HFFc6 (cell line): ENCODE measurements around the gene MKRN2. TPM values are rescaled to one million over a fixed set of nuclear protein-coding genes. Genes with fewer than 3 reads are reported as not detected.

Experiments used
- DNase-seq: peaks from one replicate; pipeline ENCODE4 v3.0.0-alpha.2; 2018
- H3K27ac Mint-ChIP-seq: 2 replicates; pipeline ENCODE4 v1.8.0; 2020; ENCODE audit warnings: mild to moderate bottlenecking, mixed read lengths
- H3K27me3 Mint-ChIP-seq: 2 replicates; pipeline ENCODE4 v1.8.0; 2021; ENCODE audit warnings: mild to moderate bottlenecking, moderate library complexity, mixed read lengths; ENCODE audit not compliant: insufficient read depth
- H3K36me3 Mint-ChIP-seq: 2 replicates; pipeline ENCODE4 v1.8.0; 2021; ENCODE audit warnings: low read depth, mixed read lengths
- H3K4me1 Mint-ChIP-seq: 2 replicates; pipeline ENCODE4 v1.8.0; 2020; ENCODE audit warnings: low read depth, mixed read lengths
- H3K4me3 Mint-ChIP-seq: 2 replicates; pipeline ENCODE4 v1.8.0; 2020; ENCODE audit warnings: mild to moderate bottlenecking, moderate library complexity, mixed read lengths
- H3K9me3 Mint-ChIP-seq: 2 replicates; pipeline ENCODE4 v1.8.0; 2020; ENCODE audit warnings: mild to moderate bottlenecking, mixed read lengths
- total RNA-seq, 6 experiments: library from RNA; stranded (reverse); fragmentation: NEBNext Ultra II Directional; extraction: Animal tissue kit (Norgen Biotek cat#: 25700); gene quantifications; 2 replicates in 1 of 6; 3 replicates in 5 of 6; pipeline ENCODE4 v1.2.3, GENCODE V29; 2021
- TF ChIP-seq, protein P1 (sequence below): fragments of 200-600 bp; sonication (generic); IDR thresholded peaks from 2 replicates; pipeline ENCODE4 v1.5.0; 2021; ENCODE audit warnings: antibody characterized with exemption, mild to moderate bottlenecking

The MKRN2 gene
- total RNA-seq, 6 experiments from 2014 or later = 31.0 to 35.8 (median 34.8) TPM

DNA sequence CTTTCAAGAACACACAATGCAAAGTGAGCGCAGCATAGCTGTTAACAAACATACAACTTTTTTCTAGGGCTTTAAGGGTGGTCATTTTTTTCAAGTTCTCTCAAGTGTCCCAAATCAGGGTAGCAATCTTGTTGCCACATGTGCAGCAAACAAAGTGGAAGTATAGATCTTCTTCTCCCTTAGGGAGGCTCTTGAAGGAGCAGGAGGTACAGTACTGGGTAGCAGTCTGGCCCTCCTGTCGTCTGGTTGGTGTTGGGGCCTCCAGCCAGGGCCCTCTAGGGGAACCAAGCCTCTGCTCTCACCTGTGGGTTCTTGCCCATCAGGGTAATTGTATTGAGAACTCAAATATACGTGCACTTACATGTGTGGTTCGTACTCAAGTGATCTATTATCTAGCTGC, 25.8 kb downstream of the MKRN2 start:
- Mint-ChIP-seq H3K9me3 (no peaks in the 10 kb centered on the region), H3K4me1 (peaks cover 37% of the 10 kb centered on the region), H3K4me3 (no peak overlapping the region), H3K27me3 (peaks cover 2% of the 10 kb centered on the region), H3K36me3 (peaks cover 57% of the 10 kb centered on the region), H3K27ac (no peak overlapping the region)
- DNase-seq = no peak
- TF ChIP-seq, protein P1, sequence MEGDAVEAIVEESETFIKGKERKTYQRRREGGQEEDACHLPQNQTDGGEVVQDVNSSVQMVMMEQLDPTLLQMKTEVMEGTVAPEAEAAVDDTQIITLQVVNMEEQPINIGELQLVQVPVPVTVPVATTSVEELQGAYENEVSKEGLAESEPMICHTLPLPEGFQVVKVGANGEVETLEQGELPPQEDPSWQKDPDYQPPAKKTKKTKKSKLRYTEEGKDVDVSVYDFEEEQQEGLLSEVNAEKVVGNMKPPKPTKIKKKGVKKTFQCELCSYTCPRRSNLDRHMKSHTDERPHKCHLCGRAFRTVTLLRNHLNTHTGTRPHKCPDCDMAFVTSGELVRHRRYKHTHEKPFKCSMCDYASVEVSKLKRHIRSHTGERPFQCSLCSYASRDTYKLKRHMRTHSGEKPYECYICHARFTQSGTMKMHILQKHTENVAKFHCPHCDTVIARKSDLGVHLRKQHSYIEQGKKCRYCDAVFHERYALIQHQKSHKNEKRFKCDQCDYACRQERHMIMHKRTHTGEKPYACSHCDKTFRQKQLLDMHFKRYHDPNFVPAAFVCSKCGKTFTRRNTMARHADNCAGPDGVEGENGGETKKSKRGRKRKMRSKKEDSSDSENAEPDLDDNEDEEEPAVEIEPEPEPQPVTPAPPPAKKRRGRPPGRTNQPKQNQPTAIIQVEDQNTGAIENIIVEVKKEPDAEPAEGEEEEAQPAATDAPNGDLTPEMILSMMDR = no peak

DNA sequence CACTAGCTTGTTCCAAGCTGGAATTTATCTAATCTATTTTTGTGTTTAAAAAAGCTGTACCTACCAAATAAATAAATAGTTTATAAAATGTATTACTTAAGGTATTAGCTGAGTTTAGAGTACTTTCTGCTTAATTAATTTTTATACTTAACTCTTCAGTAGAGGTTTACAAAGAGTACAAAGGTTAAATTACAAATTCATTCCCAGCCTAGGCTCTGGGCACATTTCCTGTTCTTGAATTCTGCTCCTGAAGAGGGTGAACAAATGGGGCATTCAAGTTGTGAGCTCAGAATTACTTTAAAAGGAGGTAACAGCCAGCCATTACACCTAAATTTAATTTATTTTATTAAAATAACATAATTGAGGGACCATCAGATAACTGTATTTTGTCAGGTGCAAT, 26.4 kb downstream of the MKRN2 start:
- H3K27ac Mint-ChIP-seq = no peak overlapping the region
- TF ChIP-seq, protein P1 = no peak
- peaks cover 2% of the 10 kb centered on the region for H3K27me3 Mint-ChIP-seq
- no peaks in the 10 kb centered on the region for H3K9me3 Mint-ChIP-seq
- DNase-seq = no peak
- peaks cover 53% of the 10 kb centered on the region for H3K36me3 Mint-ChIP-seq
- H3K4me1 Mint-ChIP-seq = peaks cover 37% of the 10 kb centered on the region
- no peak overlapping the region for H3K4me3 Mint-ChIP-seq

DNA sequence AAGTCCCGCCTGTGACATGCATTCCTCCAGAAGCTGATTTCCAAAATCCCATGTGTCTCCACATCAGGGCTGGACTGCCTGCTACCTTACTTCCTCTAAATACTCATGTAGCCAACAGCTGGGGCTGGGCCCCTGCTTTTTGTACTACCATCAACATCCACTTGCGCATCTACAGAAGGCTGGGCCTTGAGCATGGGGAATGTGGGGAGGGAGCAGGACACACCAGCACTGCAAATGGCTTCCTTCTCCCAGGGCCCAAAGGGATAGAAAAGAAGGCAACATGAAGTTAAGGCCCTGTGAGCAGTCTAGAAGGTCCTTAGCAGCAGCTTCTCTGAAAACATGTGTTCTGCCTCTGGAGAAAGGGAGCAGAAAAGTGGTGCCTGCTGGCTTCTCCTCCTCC, 27.2 kb downstream of the MKRN2 start:
- H3K36me3 Mint-ChIP-seq = peaks cover 51% of the 10 kb centered on the region
- DNase-seq = no peak

DNA sequence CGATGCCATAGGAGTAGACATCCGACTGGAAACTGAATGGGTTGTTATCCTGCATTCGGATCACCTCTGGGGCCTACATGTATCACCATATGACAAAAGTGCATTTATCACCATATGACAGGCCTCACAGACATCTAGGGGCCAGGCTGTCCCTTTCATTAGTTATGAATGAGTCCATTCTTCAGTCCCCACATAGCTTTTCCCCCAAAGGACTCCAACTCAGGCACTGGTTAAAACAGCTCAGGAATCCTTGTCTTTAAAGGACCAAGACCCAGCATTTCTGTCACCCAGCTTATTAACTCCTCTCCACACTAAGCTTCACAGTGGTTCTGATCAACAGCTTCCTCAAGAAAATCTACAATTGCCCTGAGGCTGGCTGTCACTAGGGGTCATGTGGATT, 28.3 kb downstream of the MKRN2 start:
- Mint-ChIP-seq H3K4me3 (no peak overlapping the region), H3K36me3 (peaks cover 45% of the 10 kb centered on the region), H3K27ac (no peak overlapping the region; the same call in 1 of the 2 replicates), H3K4me1 (peaks cover 30% of the 10 kb centered on the region), H3K27me3 (peaks cover 2% of the 10 kb centered on the region), H3K9me3 (no peaks in the 10 kb centered on the region)
- TF ChIP-seq, protein P1 = no peak
- no peak for DNase-seq

More for the DNA sequence above, 27.2 kb downstream of the MKRN2 start:
- TF ChIP-seq, protein P1 = no peak
- H3K4me3 Mint-ChIP-seq = no peak overlapping the region
- H3K9me3 Mint-ChIP-seq = no peaks in the 10 kb centered on the region
- peaks cover 2% of the 10 kb centered on the region for H3K27me3 Mint-ChIP-seq
- H3K27ac Mint-ChIP-seq = no peak overlapping the region
- H3K4me1 Mint-ChIP-seq = peaks cover 37% of the 10 kb centered on the region

DNA sequence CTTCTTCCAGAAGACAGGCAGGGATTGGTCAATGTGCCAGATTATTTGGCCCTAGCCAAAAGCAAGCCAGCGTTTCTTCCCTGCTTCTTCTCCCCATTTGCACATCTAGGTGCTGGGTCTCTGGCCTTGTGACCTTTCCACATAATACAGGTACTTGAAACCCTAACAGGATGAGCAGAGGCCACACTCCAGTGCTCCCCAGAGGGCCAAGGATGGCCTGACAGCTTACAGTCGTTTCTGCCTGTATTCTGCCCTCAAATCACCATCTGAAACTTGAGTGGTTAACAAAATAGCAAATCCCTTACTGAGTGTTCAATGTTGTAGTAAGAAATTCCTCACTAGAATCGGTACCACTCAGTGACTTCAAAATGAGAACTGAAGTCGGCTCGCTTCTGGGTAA, 29.1 kb downstream of the MKRN2 start:
- Mint-ChIP-seq H3K4me3 (no peak overlapping the region), H3K36me3 (peaks cover 52% of the 10 kb centered on the region), H3K27ac (peak overlapping the region; percentile 40), H3K9me3 (no peaks in the 10 kb centered on the region), H3K4me1 (peaks cover 25% of the 10 kb centered on the region), H3K27me3 (peaks cover 3% of the 10 kb centered on the region)
- TF ChIP-seq, protein P1 = no peak
- DNase-seq = no peak

DNA sequence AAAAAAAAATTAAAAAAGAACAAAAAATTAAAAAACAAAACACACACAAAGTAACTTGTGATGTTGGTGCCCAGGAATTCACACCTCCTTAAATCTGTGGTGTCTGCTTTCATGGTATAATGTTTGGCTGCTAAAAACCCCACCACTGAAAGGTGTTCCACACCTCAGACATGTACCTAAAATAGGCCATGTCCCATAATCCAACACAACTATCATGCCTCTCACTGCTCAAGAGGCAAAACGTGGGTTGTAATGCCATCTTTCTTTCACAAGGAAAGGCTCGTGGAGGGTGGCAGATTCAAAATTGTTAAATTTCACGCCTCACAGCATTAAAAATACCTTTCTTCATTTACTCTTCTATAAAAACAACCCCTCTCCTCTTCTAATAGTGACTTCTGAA, 29.5 kb downstream of the MKRN2 start:
- H3K36me3 Mint-ChIP-seq = peaks cover 53% of the 10 kb centered on the region
- peaks cover 4% of the 10 kb centered on the region for H3K27me3 Mint-ChIP-seq
- no peak overlapping the region for H3K4me3 Mint-ChIP-seq
- H3K27ac Mint-ChIP-seq = no peak overlapping the region
- TF ChIP-seq, protein P1 = no peak
- no peak for DNase-seq
- peaks cover 25% of the 10 kb centered on the region for H3K4me1 Mint-ChIP-seq
- H3K9me3 Mint-ChIP-seq = no peaks in the 10 kb centered on the region
